D721Med (cell line): ENCODE measurements around the gene CRIP2.

Source experiments
- DNase-seq: peaks from one replicate; pipeline ENCODE4 v3.0.0; 2011; ENCODE audit warnings: low spot score; ENCODE audit not compliant: insufficient read length
- FAIRE-seq: peaks from 2 replicates; lab custom pipeline; 2011; peaks lifted over from hg19 to GRCh38; lab: Jason Lieb, UNC
- TF ChIP-seq, protein P1 (sequence below): IDR thresholded peaks from 2 replicates; pipeline ENCODE4 v1.5.1; 2012; ENCODE audit warnings: mild to moderate bottlenecking, control low read depth; ENCODE audit not compliant: insufficient read depth; ENCODE audit errors: missing control alignments

Gene CRIP2

DNA sequence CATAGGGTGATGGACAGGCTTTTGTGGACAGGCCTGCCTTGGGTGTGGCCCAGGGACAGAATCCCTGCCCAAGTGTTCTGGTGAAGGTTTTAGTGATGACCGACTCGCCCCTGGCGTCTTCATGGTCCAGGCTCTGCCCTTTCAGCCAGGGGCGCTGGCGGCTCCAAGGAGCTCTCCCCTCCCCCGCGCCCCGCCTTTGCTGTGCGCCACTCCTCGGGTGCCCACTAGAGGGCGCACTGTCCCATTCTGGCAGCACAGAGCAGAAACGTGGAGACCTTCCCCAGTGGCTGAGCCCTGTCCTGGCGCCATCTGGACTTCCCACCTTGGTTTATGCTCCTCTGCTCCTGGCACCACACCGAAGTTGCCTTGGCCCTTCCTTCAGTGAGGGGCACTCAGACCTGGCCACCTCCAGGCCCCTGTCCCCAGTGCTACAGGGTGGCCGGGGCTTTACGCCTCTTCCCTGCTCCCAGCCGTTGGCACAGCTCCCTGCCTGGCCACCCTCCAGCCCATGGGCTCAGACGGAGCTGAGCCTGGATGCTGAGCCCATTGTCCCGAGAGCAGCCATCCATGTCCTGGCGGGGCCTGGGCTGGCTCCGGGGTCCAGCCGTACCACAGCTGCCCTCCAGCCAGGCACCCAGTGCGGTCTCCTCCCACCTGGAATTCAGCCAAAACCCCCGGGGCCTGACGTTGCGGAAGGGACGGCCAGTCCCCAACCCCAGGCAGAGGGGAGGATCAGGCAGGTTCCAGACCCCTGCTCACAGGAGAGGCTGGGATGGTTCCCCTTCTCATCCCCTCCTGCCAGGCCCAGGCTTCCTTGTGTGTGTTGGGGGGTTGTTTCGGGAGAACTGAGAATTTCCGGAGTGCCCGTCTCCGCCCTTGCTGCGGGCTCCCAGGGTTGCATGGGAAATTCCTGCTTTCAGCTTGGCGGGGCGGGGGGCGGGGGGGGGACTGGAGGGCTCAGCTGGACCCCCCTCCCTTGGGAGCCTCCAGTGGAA is 6.5 kb downstream of the CRIP2 start:
- FAIRE-seq, result no peak
- DNase-seq, result peak; percentile 98
- TF ChIP-seq, protein P1, sequence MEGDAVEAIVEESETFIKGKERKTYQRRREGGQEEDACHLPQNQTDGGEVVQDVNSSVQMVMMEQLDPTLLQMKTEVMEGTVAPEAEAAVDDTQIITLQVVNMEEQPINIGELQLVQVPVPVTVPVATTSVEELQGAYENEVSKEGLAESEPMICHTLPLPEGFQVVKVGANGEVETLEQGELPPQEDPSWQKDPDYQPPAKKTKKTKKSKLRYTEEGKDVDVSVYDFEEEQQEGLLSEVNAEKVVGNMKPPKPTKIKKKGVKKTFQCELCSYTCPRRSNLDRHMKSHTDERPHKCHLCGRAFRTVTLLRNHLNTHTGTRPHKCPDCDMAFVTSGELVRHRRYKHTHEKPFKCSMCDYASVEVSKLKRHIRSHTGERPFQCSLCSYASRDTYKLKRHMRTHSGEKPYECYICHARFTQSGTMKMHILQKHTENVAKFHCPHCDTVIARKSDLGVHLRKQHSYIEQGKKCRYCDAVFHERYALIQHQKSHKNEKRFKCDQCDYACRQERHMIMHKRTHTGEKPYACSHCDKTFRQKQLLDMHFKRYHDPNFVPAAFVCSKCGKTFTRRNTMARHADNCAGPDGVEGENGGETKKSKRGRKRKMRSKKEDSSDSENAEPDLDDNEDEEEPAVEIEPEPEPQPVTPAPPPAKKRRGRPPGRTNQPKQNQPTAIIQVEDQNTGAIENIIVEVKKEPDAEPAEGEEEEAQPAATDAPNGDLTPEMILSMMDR, result peak; percentile 90

DNA sequence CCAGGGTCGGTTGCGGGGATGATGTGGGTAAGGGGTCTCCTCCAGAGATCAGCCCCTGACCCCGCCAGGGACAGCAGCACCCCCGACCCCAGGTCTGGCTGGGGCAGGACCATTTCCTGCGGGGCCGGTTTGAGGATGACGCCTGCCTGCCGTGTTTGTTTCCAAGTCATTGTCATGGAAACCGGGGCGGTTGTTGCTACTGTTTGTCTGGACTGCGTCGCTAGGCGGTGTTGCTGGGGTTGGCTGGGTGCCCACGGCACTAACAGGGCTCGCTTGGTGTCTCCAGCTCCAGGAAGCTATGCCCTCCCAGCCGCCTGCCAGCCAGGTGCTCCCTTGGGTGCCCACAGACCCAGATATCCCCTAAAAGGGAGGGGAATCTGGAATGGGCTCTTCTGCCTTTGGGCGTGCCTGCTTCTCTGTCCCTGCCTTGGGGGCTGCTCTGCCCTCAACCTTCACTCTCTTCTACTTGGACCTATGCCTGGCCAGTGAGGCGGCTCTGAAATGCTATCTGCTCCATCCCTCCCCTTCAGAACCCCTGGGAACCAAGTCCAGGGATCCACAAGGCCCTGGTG is 7.4 kb downstream of the CRIP2 start:
- TF ChIP-seq, protein P1, result peak; percentile 17
- FAIRE-seq (no peak), DNase-seq (no peak)

DNA sequence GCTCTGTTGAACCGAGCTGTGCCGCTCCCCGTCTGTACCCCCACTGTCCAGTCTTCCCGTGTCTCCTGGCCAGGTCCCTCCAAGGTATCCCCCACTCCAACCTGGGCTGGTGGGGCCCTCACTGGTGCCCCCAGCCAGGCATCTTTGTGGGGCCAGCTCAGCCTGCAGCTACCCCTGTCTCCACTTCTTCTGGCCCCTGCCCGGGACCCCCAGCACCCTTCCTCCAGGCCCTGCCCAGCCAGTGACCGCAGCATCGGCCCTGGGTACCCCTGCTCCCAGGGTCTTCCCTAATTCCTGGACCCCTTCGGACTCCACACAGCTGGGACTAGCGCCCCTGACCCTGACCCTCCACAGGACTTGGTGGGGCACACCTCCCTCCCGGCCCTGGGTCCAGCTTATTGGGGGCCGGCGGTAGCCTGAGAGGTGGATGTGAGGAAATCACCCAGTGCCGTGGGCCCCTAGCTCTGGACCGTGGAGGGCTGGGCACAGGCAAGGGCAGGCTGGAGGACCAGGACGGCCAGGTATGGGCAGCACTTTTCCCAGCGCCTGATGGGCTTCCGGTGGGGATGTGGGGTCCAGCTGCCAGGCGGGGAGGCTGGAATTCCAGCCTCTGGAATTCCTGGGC is 8.0 kb downstream of the CRIP2 start:
- TF ChIP-seq, protein P1, result no peak
- FAIRE-seq (no peak), DNase-seq (no peak)

DNA sequence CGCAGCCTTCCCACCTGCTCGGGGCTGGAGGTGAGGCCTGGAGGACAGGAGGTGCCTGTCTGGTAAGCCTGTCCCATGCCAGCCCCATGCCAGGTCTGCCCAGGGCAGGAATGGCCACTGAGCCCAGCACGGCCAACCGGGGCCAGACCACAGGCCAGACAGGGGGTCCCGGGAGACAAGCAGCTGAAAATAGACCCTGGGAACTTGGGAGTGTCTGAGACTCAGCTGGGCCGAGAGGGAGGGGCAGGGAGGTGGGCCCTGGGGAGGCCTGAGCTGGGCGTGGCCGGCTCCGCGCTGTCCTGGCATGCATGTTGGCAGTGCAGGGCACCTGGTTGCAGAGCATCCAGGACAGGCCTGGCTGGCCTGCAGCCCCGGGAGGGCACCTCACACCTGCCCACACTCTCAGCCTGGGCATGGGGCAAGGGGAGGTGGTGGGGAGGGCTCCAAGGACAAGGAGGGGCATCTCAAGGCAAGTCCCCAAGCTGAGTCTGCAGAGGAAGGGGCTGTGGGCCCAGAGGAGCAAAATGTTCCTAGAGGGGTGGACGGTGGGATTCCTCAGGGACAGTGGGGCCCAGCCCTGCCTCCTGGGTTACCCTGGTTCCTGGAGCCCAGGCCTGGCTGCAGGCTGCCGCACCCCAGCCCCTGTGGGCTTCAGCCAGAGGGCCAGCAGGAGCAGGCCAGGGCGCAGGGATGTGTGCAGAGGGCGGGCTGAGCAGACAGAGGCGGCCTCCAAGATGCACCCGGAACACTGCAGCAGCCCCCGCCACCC is 8.9 kb downstream of the CRIP2 start:
- no peak for FAIRE-seq

DNA sequence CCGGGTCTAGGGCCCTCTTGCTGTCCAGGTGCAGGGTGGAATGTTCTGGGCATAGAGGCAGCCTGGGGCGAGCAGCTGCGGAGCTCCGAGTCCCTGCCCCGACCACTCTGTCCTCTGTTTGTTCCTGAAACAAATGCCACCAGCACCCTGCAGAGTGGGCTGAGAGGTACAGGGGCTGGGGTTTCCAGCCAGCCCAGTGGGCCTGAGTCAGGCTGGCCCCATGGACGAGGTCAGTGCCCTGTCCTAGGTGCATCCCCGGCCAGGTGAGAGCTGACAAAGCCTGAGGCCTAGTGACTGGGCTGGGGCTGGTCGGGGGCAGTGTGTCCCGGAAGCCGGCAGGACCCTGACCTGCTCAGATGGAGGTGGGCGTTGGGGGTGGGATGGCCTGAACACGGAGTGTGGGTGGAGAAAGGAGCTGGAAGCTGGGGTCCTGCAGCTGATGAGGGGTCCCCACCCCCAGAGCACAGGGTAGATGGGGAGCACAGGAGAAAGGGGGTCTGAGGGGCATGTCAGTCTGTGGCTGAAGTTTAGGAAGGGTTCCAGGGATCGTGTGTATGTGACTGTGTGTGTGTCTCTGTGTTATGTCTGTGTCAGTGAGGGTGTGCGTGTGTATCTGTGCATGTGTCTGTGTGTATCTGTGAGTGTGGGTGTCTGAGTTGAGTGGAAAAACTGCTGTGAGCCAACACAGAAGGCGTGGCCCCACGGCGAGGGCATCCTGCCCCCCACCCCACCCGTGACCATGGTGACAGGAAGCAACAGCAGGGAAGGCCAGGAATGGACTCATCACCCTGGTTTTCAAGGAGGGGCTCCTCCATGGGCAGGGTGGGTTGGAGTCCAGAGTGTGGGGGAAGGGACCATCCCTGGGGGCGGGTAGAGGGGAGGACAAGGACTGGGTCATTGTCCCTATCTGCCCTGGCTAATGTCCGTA is 9.7 kb downstream of the CRIP2 start:
- TF ChIP-seq, protein P1, result no peak
- FAIRE-seq (no peak), DNase-seq (no peak)

More for the DNA sequence above, 8.9 kb downstream of the CRIP2 start:
- DNase-seq, result no peak
- TF ChIP-seq, protein P1, result no peak

DNA sequence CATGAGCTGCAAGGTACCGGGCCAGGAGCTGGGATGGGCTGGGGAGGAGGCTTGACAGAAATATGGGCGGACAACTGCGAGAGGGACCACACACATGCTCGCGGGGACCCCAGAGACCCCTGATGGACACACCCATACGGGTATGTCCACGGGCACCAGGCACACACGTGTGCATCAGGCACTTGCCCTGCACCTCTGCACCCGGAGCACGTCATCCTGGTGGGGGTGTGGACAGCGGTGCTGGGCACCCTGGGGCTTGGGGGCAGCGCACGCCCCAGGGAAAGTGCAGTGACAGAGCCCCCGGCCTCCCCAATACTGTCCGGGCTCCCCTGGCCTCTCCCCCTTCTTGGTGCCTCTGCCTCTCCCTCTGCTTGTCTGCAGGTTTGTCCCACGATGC is 10.4 kb downstream of the CRIP2 start:
- no peak for DNase-seq
- FAIRE-seq, result no peak

More for the DNA sequence above, 10.4 kb downstream of the CRIP2 start:
- TF ChIP-seq, protein P1, result no peak
